Nephron progenitor cell (in vitro differentiated cells): ENCODE results near the gene DNER.

Source experiments
- DNase-seq: peaks from one replicate; pipeline ENCODE4 v3.0.0; 2021
- H3K27ac Mint-ChIP-seq: 2 replicates; pipeline ENCODE4 v1.8.0; 2021; ENCODE audit warnings: mild to moderate bottlenecking, moderate library complexity, mixed read lengths
- H3K27me3 Mint-ChIP-seq: 2 replicates; pipeline ENCODE4 v1.8.0; 2021; ENCODE audit warnings: mild to moderate bottlenecking, low read depth, mixed read lengths; ENCODE audit not compliant: poor library complexity
- H3K36me3 Mint-ChIP-seq: 2 replicates; pipeline ENCODE4 v1.8.0; 2021; ENCODE audit warnings: low read depth, mixed read lengths
- H3K4me1 Mint-ChIP-seq: 2 replicates; pipeline ENCODE4 v1.8.0; 2021; ENCODE audit warnings: mixed read lengths
- H3K4me3 Mint-ChIP-seq: 2 replicates; pipeline ENCODE4 v1.8.0; 2021; ENCODE audit warnings: mild to moderate bottlenecking, moderate library complexity, mixed read lengths
- H3K9me3 Mint-ChIP-seq: 2 replicates; pipeline ENCODE4 v1.8.0; 2021; ENCODE audit warnings: mild to moderate bottlenecking, moderate library complexity, mixed read lengths
- TF ChIP-seq, protein P1 (sequence below): fragments of 200-600 bp; sonication (generic); IDR thresholded peaks from 2 replicates; pipeline ENCODE4 v1.5.0; 2021; ENCODE audit warnings: antibody characterized with exemption

Gene DNER

DNA sequence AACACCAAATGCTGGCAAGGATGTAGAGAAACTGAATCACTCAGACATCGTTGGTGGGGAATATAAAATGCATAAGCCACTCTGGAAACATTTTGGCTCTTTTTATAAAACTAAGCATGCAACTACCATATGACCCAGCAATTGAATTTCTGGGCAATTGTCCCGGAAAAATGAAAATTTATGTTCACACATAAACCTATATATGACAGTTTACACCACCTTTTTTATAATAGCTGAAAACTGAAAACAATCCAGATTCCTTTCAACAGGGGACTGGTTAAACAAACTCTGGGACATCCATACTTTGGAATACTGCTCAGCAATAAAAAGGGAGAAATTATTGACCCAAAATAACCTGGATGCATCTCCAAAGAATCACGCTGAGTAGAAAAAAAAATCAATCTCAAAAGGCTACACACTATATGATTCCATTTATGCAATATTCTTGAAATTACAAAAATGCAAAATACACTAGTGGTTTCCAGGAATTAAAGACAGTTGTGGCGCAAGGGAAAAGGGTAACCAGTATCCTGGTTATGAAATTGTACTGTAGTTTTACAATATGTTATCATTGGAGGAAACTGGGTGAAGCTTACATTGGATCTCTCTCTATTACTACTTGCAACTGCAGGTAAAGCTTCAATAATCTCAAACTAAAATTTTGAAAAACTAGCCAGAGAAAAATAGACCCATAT is 313.0 kb downstream of the DNER start:
- Mint-ChIP-seq H3K27ac (no peak overlapping the region), H3K36me3 (no peaks in the 10 kb centered on the region), H3K27me3 (peaks cover 8% of the 10 kb centered on the region), H3K4me1 (no peaks in the 10 kb centered on the region), H3K9me3 (peaks cover 17% of the 10 kb centered on the region), H3K4me3 (no peak overlapping the region)
- TF ChIP-seq, protein P1, sequence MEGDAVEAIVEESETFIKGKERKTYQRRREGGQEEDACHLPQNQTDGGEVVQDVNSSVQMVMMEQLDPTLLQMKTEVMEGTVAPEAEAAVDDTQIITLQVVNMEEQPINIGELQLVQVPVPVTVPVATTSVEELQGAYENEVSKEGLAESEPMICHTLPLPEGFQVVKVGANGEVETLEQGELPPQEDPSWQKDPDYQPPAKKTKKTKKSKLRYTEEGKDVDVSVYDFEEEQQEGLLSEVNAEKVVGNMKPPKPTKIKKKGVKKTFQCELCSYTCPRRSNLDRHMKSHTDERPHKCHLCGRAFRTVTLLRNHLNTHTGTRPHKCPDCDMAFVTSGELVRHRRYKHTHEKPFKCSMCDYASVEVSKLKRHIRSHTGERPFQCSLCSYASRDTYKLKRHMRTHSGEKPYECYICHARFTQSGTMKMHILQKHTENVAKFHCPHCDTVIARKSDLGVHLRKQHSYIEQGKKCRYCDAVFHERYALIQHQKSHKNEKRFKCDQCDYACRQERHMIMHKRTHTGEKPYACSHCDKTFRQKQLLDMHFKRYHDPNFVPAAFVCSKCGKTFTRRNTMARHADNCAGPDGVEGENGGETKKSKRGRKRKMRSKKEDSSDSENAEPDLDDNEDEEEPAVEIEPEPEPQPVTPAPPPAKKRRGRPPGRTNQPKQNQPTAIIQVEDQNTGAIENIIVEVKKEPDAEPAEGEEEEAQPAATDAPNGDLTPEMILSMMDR: no peak
- DNase-seq: no peak

DNA sequence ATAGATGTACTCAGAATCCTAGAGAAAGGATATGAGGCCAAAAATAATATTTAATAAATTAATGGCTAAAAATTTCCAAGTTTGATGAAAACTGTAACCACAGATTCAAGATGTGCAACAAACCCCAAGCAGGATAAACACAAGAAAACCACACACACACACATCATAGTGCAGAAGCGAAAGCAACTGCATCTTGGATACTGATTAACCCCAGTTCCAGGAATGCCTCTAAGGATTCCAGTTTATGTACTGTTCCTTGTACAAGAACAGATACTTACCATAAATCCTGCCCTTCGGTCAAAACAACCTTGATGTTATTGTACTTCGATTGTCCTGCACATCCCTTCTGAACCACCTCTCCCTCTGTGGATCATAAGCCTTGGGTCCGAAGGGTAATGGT is 320.4 kb downstream of the DNER start:
- DNase-seq: no peak
- peaks cover 4% of the 10 kb centered on the region for H3K27me3 Mint-ChIP-seq
- TF ChIP-seq, protein P1: no peak
- H3K9me3 Mint-ChIP-seq: peaks cover 50% of the 10 kb centered on the region
- no peak overlapping the region for H3K27ac Mint-ChIP-seq
- no peaks in the 10 kb centered on the region for H3K36me3 Mint-ChIP-seq
- no peak overlapping the region for H3K4me3 Mint-ChIP-seq
- H3K4me1 Mint-ChIP-seq: no peaks in the 10 kb centered on the region

DNA sequence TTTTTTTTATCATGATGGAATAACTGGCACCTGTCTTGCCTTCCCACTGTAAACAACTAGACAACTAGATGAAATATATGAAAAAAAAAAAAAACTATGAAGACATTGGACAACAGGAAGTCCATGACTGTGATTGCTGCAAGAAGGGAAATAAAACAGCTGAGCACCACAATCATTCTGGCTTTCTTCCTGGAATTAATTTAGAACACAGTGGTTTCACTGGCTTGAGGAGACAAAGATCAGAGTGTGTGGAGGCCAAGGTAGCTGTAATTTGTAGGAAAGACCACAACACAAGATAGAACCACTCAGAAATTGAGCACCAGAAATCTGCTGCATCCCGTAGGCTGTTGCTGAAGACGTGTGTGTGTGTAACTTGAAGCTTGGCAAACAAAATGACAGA is 322.2 kb downstream of the DNER start:
- no peak overlapping the region for H3K27ac Mint-ChIP-seq
- no peak for DNase-seq
- H3K4me3 Mint-ChIP-seq: no peak overlapping the region
- H3K4me1 Mint-ChIP-seq: no peaks in the 10 kb centered on the region
- peaks cover 42% of the 10 kb centered on the region for H3K9me3 Mint-ChIP-seq
- peaks cover 8% of the 10 kb centered on the region for H3K27me3 Mint-ChIP-seq
- TF ChIP-seq, protein P1: no peak
- H3K36me3 Mint-ChIP-seq: no peaks in the 10 kb centered on the region

DNA sequence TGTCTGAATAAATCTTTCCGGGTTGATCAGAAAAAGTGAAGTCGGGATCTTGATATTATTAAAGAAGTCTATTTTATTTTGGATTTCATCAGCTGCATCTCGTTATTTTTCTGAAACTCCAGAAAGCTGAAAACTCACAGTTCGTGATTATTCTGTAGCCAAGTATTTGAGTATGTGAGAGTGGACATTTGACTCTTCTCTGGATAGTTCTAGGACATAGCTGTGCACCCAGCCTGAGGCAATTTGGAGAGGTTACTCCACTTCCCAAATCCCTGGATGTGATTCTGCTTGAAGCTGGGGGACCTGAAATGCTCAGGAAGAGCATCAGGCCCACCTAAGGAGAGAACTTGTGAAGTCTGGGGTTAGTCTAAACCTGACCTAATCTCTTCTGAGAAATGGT is 325.6 kb downstream of the DNER start:
- Mint-ChIP-seq H3K27ac (no peak overlapping the region), H3K27me3 (peaks cover 10% of the 10 kb centered on the region), H3K4me1 (no peaks in the 10 kb centered on the region), H3K4me3 (no peak overlapping the region), H3K9me3 (peaks cover 48% of the 10 kb centered on the region), H3K36me3 (no peaks in the 10 kb centered on the region)
- no peak for DNase-seq
- TF ChIP-seq, protein P1: no peak

DNA sequence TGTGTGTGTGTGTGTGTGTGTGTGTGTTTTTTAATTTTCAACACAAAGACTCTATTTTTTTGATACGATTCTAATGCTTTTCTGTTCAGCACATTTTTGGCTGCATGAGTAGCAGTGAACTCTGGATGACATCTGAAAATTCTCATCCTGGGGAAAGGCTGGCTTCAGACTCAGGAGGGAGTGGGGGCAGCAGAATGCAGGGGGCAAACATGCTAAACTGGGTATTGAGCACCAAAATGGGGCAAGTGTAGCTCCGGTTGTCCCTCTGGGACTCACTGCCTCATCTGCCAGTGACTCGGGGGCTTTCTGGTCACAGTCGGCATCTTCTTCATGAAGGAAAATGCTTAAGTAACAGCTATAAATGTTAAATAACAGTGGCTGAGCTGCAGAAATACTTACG is 326.5 kb downstream of the DNER start:
- peaks cover 11% of the 10 kb centered on the region for H3K27me3 Mint-ChIP-seq
- no peak for DNase-seq
- TF ChIP-seq, protein P1: no peak
- H3K27ac Mint-ChIP-seq: no peak overlapping the region
- H3K36me3 Mint-ChIP-seq: no peaks in the 10 kb centered on the region
- H3K9me3 Mint-ChIP-seq: peaks cover 48% of the 10 kb centered on the region
- H3K4me1 Mint-ChIP-seq: no peaks in the 10 kb centered on the region
- H3K4me3 Mint-ChIP-seq: no peak overlapping the region

DNA sequence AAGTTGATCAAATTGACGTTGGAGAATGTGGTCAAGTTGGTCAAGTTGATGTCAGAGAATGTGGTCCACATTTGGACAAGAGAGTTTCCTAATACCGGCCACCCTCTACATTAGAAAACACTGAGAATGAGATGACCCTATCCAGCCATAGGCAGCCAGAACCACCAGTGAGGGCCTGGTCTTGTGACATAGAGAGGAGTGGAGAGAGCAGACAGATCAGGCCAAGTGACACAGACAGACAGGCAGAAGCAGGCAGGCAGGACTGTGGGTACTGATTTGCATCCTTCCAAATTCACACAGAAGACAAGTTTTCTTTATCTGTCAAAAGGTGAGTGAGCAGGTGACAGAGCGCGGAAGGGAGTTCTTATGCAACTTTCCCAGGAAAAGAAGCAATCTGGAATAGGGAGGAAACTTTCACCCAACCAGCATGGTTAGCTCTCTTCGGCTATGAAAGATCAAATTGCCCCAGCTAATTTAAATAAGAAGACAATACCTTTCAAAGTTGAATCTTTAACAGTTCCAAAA is 334.2 kb downstream of the DNER start:
- DNase-seq: no peak
- H3K27ac Mint-ChIP-seq: no peak overlapping the region
- TF ChIP-seq, protein P1: no peak
- peaks cover 48% of the 10 kb centered on the region for H3K9me3 Mint-ChIP-seq
- H3K4me1 Mint-ChIP-seq: no peaks in the 10 kb centered on the region
- H3K36me3 Mint-ChIP-seq: no peaks in the 10 kb centered on the region
- peaks cover 10% of the 10 kb centered on the region for H3K27me3 Mint-ChIP-seq
- H3K4me3 Mint-ChIP-seq: no peak overlapping the region
